OCI-LY7 (cell line): ENCODE data around the gene MARF1. TPM values are rescaled to one million over a fixed set of nuclear protein-coding genes. Genes with fewer than 3 reads are reported as not detected.
A peak's percentile ranks its signal among the peaks of the same experiment; 100 is the strongest.

ENCODE experiments used
- BruUV-seq: library from RNA; stranded (reverse); fragments of 400-500 nt; replicated peaks from 2 replicates; lab custom pipeline; 2021; lab: Mats Ljungman, UMichigan
- CTCF ChIA-PET: fragments of 300-600 bp; sonication (Branson Sonifier 250); formaldehyde crosslinking; loops from one replicate; lab custom pipeline; 2022; ENCODE audit warnings: antibody characterized with exemption; ENCODE audit not compliant: unreplicated experiment; lab: Charles Lee
- POLR2A ChIA-PET: fragments of 300-600 bp; sonication (Branson Sonifier 250); formaldehyde crosslinking; loops from one replicate; lab custom pipeline; 2022; ENCODE audit warnings: antibody characterized with exemption; lab: Charles Lee
- DNase-seq: peaks from one replicate; pipeline ENCODE4 v3.0.0-alpha.2; 2015; ENCODE audit warnings: low spot score
- H2AFZ ChIP-seq: fragments of 200-600 bp; sonication (generic), shearing (Covaris generic); 2 replicates; pipeline ENCODE4 v1.6.1; 2014; ENCODE audit warnings: mild to moderate bottlenecking, antibody characterized with exemption, low read length, moderate library complexity
- H3K27ac ChIP-seq: fragments of 200-600 bp; sonication (generic); 2 replicates; pipeline ENCODE4 v1.5.1; 2014; ENCODE audit warnings: mixed run types, low read depth, mild to moderate bottlenecking, moderate library complexity, low read length, inconsistent platforms; ENCODE audit not compliant: poor library complexity, severe bottlenecking
- H3K36me3 ChIP-seq: fragments of 200-600 bp; sonication (generic); 2 replicates; pipeline ENCODE4 v1.6.1; 2014; ENCODE audit warnings: mild to moderate bottlenecking, antibody characterized with exemption, low read length, moderate library complexity, mixed read lengths; ENCODE audit not compliant: insufficient read depth
- H3K4me1 ChIP-seq: fragments of 200-600 bp; sonication (generic); 2 replicates; pipeline ENCODE4 v1.5.1; 2014; ENCODE audit warnings: mild to moderate bottlenecking, low read length; ENCODE audit not compliant: insufficient read depth, poor library complexity, severe bottlenecking
- H3K4me2 ChIP-seq: fragments of 200-600 bp; sonication (generic); 2 replicates; pipeline ENCODE4 v1.6.1; 2014; ENCODE audit warnings: mild to moderate bottlenecking, low read length
- H3K4me3 ChIP-seq: fragments of 200-600 bp; sonication (generic); 2 replicates; pipeline ENCODE4 v1.5.1; 2014; ENCODE audit warnings: mild to moderate bottlenecking, low read depth, low read length; ENCODE audit not compliant: poor library complexity, severe bottlenecking
- H3K79me2 ChIP-seq: fragments of 200-600 bp; sonication (generic); 2 replicates; pipeline ENCODE4 v1.6.1; 2016; ENCODE audit warnings: low read depth, mild to moderate bottlenecking, low read length, moderate library complexity, mixed read lengths; ENCODE audit not compliant: insufficient read depth
- H3K9me2 ChIP-seq: fragments of 200-600 bp; sonication (generic); 2 replicates; pipeline ENCODE4 v1.6.1; 2016; ENCODE audit warnings: mild to moderate bottlenecking, low read length, mixed read lengths; ENCODE audit not compliant: insufficient read depth
- H3K9me3 ChIP-seq: fragments of 200-600 bp; sonication (generic); 2 replicates; pipeline ENCODE4 v1.6.1; 2014; ENCODE audit warnings: mild to moderate bottlenecking, mixed run types, low read length, mixed read lengths
- H4K20me1 ChIP-seq: fragments of 200-600 bp; sonication (generic); 2 replicates; pipeline ENCODE4 v1.6.1; 2014; ENCODE audit warnings: mild to moderate bottlenecking, antibody characterized with exemption, low read length, moderate library complexity, mixed read lengths; ENCODE audit not compliant: insufficient read depth
- EZH2phosphoT487 ChIP-seq: fragments of 200-600 bp; sonication (generic); IDR thresholded peaks from 2 replicates; pipeline ENCODE4 v1.6.1; 2018; ENCODE audit warnings: low read depth, borderline replicate concordance, mild to moderate bottlenecking, mixed run types, antibody characterized with exemption, low read length, moderate library complexity, mixed read lengths
- intact Hi-C: fragments of 100-400 bp; cut with micrococcal nuclease; formaldehyde crosslinking; loops from one replicate; pipeline ENCODE4 v1.10.0; 2022; ENCODE audit not compliant: unreplicated experiment
- total RNA-seq, 2 experiments: library from RNA; depleted of rRNA in 1 of 2; stranded (reverse); fragments of >200 nt in 1 of 2; shearing (Covaris generic) in 1 of 2; gene quantifications; 2 replicates each; pipeline ENCODE4 v1.2.3, GENCODE V29; 2014 to 2022
- TF ChIP-seq, protein P1 (sequence below): fragments of 200-600 bp; sonication (generic); conservative IDR thresholded peaks from 2 replicates; pipeline ENCODE4 v1.5.1; 2014; ENCODE audit warnings: mild to moderate bottlenecking, antibody characterized with exemption, low read length, moderate library complexity, mixed read lengths

The MARF1 gene
- total RNA-seq, 2 experiments from 2014 or later, result 20.6 to 71.1 TPM

DNA sequence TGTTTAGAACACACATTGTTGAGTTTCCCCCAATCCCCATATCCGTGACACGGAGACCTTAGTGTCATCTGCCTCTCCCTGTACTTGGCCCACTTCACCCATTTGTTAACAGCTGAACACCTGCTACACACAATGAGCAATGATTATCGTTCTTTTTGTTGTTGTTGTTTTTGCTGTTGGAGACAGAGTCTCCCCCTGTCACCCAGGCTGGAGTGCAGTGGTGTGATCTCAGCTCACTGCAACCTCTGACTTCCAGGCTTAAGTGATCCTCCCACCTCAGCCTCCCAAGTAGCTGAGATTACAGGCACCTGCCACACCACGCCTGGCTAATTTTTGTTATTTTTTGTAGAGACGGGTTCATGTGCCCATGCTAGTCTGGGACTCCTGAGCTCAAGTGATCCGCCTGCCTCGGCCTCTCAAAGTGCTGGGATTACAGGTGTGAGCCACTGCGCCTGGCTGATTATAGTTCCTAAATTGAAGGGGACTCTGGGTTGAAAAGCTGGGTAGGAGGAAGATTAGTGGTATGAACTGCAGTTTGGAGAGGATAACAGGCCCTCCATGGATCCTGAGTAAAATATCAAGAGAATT lies 28.7 kb upstream of the MARF1 start:
- no TSS peak for BruUV-seq
- H3K4me1 ChIP-seq, result no peaks in the 10 kb centered on the region
- no peak overlapping the region for H3K4me2 ChIP-seq
- H2AFZ ChIP-seq, result no peak overlapping the region
- no peak overlapping the region for H3K27ac ChIP-seq
- peaks cover 90% of the 10 kb centered on the region for H3K36me3 ChIP-seq
- ChIA-PET CTCF (interaction anchor here (0.8 kb wide), 1 partner anchor 11 kb away, joined by 3 read pairs; no protein-coding TSS in a partner anchor), POLR2A (interaction anchor here (1.2 kb wide), 1 partner anchor 29 kb away, joined by 4 read pairs; the partner anchor contains the start of gene MARF1)
- no peak for DNase-seq
- intact Hi-C loops, result no loop called here
- TF ChIP-seq, protein P1, sequence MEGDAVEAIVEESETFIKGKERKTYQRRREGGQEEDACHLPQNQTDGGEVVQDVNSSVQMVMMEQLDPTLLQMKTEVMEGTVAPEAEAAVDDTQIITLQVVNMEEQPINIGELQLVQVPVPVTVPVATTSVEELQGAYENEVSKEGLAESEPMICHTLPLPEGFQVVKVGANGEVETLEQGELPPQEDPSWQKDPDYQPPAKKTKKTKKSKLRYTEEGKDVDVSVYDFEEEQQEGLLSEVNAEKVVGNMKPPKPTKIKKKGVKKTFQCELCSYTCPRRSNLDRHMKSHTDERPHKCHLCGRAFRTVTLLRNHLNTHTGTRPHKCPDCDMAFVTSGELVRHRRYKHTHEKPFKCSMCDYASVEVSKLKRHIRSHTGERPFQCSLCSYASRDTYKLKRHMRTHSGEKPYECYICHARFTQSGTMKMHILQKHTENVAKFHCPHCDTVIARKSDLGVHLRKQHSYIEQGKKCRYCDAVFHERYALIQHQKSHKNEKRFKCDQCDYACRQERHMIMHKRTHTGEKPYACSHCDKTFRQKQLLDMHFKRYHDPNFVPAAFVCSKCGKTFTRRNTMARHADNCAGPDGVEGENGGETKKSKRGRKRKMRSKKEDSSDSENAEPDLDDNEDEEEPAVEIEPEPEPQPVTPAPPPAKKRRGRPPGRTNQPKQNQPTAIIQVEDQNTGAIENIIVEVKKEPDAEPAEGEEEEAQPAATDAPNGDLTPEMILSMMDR, result no peak
- no peaks in the 10 kb centered on the region for H3K79me2 ChIP-seq
- H3K9me3 ChIP-seq, result no peaks in the 10 kb centered on the region
- no peaks in the 10 kb centered on the region for H4K20me1 ChIP-seq
- no peak overlapping the region for H3K4me3 ChIP-seq
- no peaks in the 10 kb centered on the region for H3K9me2 ChIP-seq

DNA sequence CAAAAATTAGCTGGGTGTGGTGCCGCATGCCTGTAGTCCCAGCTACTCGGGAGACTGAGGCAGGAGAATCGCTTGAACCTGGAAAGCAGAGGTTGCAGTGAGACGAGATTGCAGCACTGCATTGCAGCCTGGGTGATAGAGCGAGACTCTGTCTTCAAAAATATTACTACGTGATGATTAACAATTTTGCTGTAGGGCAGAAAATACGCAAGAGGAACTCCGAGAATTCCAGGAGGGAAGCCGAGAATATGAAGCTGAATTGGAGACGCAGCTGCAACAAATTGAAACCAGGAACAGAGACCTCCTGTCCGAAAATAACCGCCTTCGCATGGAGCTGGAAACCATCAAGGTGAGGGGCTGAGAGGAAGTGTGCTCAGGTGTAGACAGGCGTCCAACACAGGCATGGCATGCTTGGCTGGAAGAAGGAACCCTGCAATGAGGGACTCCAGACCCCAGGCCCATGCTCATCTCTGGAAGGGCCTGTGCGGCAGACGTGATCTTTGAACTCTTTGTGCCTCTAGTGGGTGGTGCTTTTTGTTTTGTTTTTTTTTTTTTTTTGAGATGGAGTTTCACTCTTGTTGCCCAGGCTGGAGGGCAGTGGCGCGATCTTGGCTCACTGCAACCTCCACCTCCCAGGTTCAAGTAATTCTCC lies 24.3 kb upstream of the MARF1 start:
- intact Hi-C loops, result no loop called here
- H3K4me3 ChIP-seq, result no peak overlapping the region
- no peaks in the 10 kb centered on the region for H3K9me3 ChIP-seq
- H3K4me1 ChIP-seq, result no peaks in the 10 kb centered on the region
- TF ChIP-seq EZH2phosphoT487, result no peak
- TF ChIP-seq, protein P1, result no peak
- no peak overlapping the region for H2AFZ ChIP-seq
- no peak overlapping the region for H3K27ac ChIP-seq
- peaks cover 3% of the 10 kb centered on the region; the same call in 1 of the 2 replicates for H4K20me1 ChIP-seq
- H3K36me3 ChIP-seq, result peaks cover 90% of the 10 kb centered on the region
- ChIA-PET POLR2A (interaction anchor here (0.7 kb wide), 1 partner anchor 14 kb away, joined by 4 read pairs; no protein-coding TSS in a partner anchor), CTCF (no interaction called here)
- H3K9me2 ChIP-seq, result no peaks in the 10 kb centered on the region
- no peak overlapping the region for H3K4me2 ChIP-seq
- DNase-seq, result no peak
- no TSS peak for BruUV-seq
- H3K79me2 ChIP-seq, result peaks cover 11% of the 10 kb centered on the region; the same call in 1 of the 2 replicates

DNA sequence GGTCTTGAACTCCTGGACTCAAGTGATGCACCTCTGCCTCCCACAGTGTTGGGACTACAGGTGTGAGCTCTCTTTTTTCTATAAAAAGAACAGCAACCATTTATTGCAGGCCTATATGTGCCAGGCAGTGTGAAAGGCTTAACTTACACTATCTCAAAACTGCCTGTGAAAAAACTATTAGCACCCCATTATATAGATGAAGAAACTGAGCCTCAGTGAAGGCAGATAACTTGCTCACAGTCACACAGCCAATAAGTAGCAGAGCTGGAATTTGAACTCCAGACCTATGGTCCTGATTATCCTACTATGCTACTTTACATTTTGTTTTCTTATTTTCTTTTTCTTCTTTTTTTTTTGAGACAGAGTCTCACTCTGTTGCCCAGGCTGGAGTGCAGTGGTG lies 22.2 kb upstream of the MARF1 start:
- TSS peak; percentile 41 for BruUV-seq
- Histone ChIP-seq H4K20me1 (peaks cover 9% of the 10 kb centered on the region), H3K4me3 (no peak overlapping the region), H3K4me2 (no peak overlapping the region), H3K9me3 (no peaks in the 10 kb centered on the region), H3K27ac (no peak overlapping the region), H3K79me2 (peaks cover 32% of the 10 kb centered on the region), H2AFZ (no peak overlapping the region), H3K9me2 (no peaks in the 10 kb centered on the region), H3K4me1 (no peaks in the 10 kb centered on the region), H3K36me3 (peaks cover 90% of the 10 kb centered on the region)
- DNase-seq, result no peak
- ChIA-PET POLR2A (interaction anchor here (0.6 kb wide), 1 partner anchor 214 kb away, joined by 3 read pairs; no protein-coding TSS in a partner anchor), CTCF (no interaction called here)
- TF ChIP-seq, protein P1, result no peak
- TF ChIP-seq EZH2phosphoT487, result no peak
- intact Hi-C loops, result no loop called here
